ENCODE measurements around the gene RPP30. TPM values are rescaled to one million over a fixed set of nuclear protein-coding genes. Genes with fewer than 3 reads are reported as not detected.

Gene RPP30
- total and polyA plus RNA-seq, 2 donors from 2014 or later: 26.5 to 42.9 TPM

DNA sequence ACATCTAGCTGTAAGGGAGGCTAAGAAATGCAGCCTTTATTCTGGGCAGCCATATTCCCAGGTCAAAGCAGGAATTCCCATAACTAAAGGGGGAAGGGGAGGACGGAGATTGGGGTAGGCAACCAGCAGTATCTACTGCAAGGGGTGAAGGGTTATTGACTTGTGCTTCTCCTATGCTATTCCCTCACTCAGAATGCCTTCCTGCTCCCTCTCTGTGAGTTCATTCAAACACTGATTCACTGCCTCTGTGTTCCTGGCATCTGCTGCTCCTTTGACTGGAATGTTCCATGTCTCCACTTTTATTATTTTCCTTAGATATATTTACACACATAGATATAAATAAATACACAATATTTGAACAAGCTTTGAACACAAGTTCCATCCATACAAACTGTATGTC, 25.0 kb upstream of the RPP30 start:
- no peaks in the 10 kb centered on the region for H3K36me3 ChIP-seq (ENCODE audit: control insufficient read depth in 2 of 3, insufficient read depth in 3 of 3, low read length in 3 of 3)
- H3K4me3 ChIP-seq (ENCODE audit: low read length in 3 of 3): no peak overlapping the region
- H3K27ac ChIP-seq (ENCODE audit: low read depth in 2 of 2, low read length in 2 of 2): no peak overlapping the region
- no peak overlapping the region for H3K9ac ChIP-seq (ENCODE audit: low read length in 3 of 3)
- intact Hi-C loops (cut with DNase I): no loop called here
- DNase-seq (no peak), FAIRE-seq (no peak)
- H3K27me3 ChIP-seq (ENCODE audit: control insufficient read depth, insufficient read depth, low read length): no peaks in the 10 kb centered on the region
- no peaks in the 10 kb centered on the region for H3K4me1 ChIP-seq (ENCODE audit: control insufficient read depth in 2 of 3, insufficient read depth in 2 of 3, low read depth in 1 of 3, low read length in 3 of 3)
- H3K9me3 ChIP-seq (ENCODE audit: control insufficient read depth in 2 of 3, insufficient read depth in 1 of 3, low read length in 3 of 3): peaks cover 0 to 10% (median 6%) of the 10 kb centered on the region in 3 donors
- TF ChIP-seq, protein P1, sequence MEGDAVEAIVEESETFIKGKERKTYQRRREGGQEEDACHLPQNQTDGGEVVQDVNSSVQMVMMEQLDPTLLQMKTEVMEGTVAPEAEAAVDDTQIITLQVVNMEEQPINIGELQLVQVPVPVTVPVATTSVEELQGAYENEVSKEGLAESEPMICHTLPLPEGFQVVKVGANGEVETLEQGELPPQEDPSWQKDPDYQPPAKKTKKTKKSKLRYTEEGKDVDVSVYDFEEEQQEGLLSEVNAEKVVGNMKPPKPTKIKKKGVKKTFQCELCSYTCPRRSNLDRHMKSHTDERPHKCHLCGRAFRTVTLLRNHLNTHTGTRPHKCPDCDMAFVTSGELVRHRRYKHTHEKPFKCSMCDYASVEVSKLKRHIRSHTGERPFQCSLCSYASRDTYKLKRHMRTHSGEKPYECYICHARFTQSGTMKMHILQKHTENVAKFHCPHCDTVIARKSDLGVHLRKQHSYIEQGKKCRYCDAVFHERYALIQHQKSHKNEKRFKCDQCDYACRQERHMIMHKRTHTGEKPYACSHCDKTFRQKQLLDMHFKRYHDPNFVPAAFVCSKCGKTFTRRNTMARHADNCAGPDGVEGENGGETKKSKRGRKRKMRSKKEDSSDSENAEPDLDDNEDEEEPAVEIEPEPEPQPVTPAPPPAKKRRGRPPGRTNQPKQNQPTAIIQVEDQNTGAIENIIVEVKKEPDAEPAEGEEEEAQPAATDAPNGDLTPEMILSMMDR (IDR thresholded peaks at IDR 0.05; ENCODE audit: borderline replicate concordance, extremely low read depth, insufficient read depth): no peak

DNA sequence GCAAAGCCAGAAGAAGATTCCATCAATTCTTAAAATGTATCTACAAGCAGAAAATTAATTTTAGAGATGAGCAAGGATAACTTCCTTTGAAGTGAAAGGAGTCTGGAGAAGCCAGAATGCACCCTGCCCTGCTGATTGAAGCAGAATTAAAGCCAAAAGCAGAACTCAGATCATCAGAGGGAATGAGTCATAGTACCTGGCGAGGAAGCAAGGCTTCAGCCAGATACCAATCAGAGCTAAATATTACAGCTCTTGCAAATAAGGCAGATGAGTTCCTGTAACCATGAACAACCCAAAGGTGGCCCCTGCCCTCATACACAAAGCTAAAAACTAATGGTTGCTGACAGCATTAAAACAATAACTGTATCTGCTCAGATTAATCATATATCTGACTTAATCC, 24.3 kb upstream of the RPP30 start:
- Histone ChIP-seq H3K4me3 (ENCODE audit: low read length in 3 of 3) (no peak overlapping the region), H3K27me3 (ENCODE audit: control insufficient read depth, insufficient read depth, low read length) (no peaks in the 10 kb centered on the region), H3K4me1 (ENCODE audit: control insufficient read depth in 2 of 3, insufficient read depth in 2 of 3, low read depth in 1 of 3, low read length in 3 of 3) (no peaks in the 10 kb centered on the region), H3K27ac (ENCODE audit: low read depth in 2 of 2, low read length in 2 of 2) (no peak overlapping the region), H3K36me3 (ENCODE audit: control insufficient read depth in 2 of 3, insufficient read depth in 3 of 3, low read length in 3 of 3) (no peaks in the 10 kb centered on the region), H3K9me3 (ENCODE audit: control insufficient read depth in 2 of 3, insufficient read depth in 1 of 3, low read length in 3 of 3) (peaks cover 0 to 10% (median 6%) of the 10 kb centered on the region in 3 donors), H3K9ac (ENCODE audit: low read length in 3 of 3) (no peak overlapping the region)
- intact Hi-C loops (cut with DNase I): no loop called here
- no peak for DNase-seq
- TF ChIP-seq, protein P1 (IDR thresholded peaks at IDR 0.05; ENCODE audit: borderline replicate concordance, extremely low read depth, insufficient read depth): no peak
- no peak for FAIRE-seq

DNA sequence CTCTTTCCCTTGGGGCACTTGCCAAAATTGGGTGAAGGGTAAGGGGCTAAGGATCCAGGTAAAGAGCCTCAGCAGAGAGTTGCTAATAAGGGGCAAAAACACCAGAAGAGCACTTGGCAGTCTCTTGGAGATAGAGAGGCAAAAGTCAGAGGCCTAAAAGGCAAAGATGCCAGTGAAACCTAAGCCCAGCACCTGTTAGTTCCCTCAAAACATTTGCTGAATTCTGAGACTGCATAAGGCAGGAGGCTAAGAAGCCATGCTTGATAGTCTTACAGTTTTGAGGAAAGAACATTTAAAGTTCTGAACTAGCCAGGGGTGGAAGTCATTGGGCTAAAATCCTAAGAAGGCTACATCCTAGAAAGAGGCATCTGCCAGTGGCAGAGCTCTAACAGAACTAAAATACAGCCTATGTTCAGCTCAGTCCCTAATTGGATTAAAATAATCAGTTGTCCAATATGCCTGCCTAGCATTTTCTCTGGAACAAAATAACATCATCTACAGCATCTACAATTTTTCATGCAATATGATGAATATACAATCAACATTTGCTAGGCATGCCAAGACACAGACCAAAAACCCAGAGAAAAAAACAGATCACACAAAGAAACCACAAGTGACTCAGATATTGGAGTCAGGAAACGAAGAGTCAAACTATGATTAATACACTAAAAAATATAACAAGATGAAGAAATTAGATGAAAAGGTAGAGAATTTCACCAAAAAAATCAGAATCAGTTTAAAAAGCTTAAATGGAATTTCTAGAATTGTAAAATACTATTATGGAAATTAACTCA, 21.6 kb upstream of the RPP30 start:
- Histone ChIP-seq H3K27me3 (ENCODE audit: control insufficient read depth, insufficient read depth, low read length) (peaks cover under 1% of the 10 kb centered on the region), H3K9ac (ENCODE audit: low read length in 3 of 3) (no peak overlapping the region), H3K4me3 (ENCODE audit: low read length in 3 of 3) (no peak overlapping the region), H3K9me3 (ENCODE audit: control insufficient read depth in 2 of 3, insufficient read depth in 1 of 3, low read length in 3 of 3) (peaks cover 0 to 10% (median 6%) of the 10 kb centered on the region in 3 donors), H3K4me1 (ENCODE audit: control insufficient read depth in 2 of 3, insufficient read depth in 2 of 3, low read depth in 1 of 3, low read length in 3 of 3) (no peaks in the 10 kb centered on the region), H3K27ac (ENCODE audit: low read depth in 2 of 2, low read length in 2 of 2) (no peak overlapping the region), H3K36me3 (ENCODE audit: control insufficient read depth in 2 of 3, insufficient read depth in 3 of 3, low read length in 3 of 3) (no peaks in the 10 kb centered on the region)
- TF ChIP-seq, protein P1 (IDR thresholded peaks at IDR 0.05; ENCODE audit: borderline replicate concordance, extremely low read depth, insufficient read depth): no peak
- DNase-seq (no peak), FAIRE-seq (no peak)
- intact Hi-C loops (cut with DNase I): no loop called here
